SK-N-MC (cell line): ENCODE data around the gene CNTFR.

Experiments
- EZH2 ChIP-seq: fragments of 200-600 bp; sonication (generic); IDR thresholded peaks from one replicate; pipeline ENCODE4 v1.6.1; 2017; ENCODE audit warnings: antibody characterized with exemption
- FOXP2 ChIP-seq: optimal IDR thresholded peaks from 2 replicates; pipeline ENCODE3; 2011; ENCODE audit warnings: mild to moderate bottlenecking, moderate library complexity; ENCODE audit not compliant: insufficient read depth; ENCODE audit errors: extremely low read length, control extremely low read depth
- POLR2AphosphoS5 ChIP-seq: IDR thresholded peaks from 2 replicates; pipeline ENCODE4 v1.6.1; 2012; ENCODE audit warnings: mild to moderate bottlenecking, low read depth, low read length, borderline replicate concordance

DNA sequence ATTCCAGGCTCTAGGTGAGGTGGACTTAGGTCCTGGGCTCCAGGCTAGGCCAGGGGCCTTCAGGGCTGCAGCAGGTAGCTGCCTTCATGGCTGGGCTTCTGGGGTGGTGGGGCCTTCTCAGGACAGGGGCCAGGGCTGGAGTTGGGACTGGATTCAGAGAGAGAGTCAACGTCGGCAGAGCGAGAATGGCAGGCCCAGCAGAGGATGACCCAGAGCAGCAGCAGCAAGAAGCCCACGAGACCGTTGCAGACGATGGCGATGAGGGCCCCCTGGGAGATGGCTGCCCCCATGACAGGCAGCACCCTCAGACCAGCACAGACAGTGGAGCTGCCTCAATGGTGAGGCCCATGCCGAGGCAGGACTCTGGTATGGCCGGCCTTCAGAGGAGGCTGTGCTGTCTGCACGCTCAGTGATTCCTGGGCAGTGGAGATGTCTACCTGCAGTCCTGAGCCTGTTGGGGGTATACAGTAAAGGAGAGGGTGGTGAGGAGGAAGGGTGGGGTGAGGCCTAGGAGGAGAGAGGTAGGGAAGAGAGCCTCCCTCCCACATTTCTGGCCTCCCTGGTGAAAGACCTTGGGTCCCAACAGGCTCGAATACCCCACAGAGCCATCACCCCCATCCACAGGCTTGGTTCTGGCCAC is 68.0 kb downstream of the CNTFR start:
- no peak for TF ChIP-seq EZH2
- TF ChIP-seq POLR2AphosphoS5, result no peak
- no peak for TF ChIP-seq FOXP2
